DMS 273 (cell line): ENCODE data around the gene CTF1.
"Not testable (repeated sequence)": the region's sequence is repeated elsewhere in the genome, so short reads cannot be mapped to it uniquely, and the experiment has no call there.

Experiments used
- DNase-seq: peaks from one replicate; lab custom pipeline; 2025; ENCODE audit not compliant: unreplicated experiment; lab: John Stamatoyannopoulos, UW

The CTF1 gene, protein sequence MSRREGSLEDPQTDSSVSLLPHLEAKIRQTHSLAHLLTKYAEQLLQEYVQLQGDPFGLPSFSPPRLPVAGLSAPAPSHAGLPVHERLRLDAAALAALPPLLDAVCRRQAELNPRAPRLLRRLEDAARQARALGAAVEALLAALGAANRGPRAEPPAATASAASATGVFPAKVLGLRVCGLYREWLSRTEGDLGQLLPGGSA

DNA sequence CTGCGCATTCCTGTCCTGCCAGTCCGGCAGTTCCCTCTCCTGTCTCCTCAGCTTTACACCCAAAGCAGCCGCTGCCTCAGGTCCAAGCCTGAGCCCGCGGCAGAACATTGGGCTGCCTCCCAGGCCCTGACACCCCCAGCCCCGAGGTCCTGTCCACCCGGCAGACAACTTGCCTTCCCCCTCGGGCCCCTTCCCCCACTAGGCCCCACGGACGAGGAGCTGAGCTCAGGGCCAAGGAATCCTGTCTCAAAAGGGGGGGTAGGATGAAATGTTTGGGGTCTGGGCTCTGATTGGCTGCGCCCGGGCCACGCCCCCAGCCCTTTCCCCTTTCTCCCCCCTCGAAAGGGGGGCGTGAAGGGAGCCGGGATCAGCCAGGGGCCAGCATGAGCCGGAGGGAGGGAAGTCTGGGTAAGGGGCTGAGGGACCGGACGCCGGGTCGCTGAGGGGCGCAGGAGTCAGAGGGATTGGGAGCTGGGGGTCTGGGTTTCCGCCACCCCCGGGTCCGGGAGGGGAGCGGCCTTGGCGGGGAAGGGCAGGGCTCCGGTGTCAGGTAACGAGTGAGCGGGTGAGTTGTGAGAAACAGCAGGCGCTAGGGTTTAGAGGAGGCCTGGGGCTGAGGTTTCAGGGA, at the start of gene CTF1:
CTF1 (plus strand) TSS at position 354 of the 628 bp plus-strand sequence; CDS start at position 384, 30 bp downstream.
- no peak for DNase-seq

DNA sequence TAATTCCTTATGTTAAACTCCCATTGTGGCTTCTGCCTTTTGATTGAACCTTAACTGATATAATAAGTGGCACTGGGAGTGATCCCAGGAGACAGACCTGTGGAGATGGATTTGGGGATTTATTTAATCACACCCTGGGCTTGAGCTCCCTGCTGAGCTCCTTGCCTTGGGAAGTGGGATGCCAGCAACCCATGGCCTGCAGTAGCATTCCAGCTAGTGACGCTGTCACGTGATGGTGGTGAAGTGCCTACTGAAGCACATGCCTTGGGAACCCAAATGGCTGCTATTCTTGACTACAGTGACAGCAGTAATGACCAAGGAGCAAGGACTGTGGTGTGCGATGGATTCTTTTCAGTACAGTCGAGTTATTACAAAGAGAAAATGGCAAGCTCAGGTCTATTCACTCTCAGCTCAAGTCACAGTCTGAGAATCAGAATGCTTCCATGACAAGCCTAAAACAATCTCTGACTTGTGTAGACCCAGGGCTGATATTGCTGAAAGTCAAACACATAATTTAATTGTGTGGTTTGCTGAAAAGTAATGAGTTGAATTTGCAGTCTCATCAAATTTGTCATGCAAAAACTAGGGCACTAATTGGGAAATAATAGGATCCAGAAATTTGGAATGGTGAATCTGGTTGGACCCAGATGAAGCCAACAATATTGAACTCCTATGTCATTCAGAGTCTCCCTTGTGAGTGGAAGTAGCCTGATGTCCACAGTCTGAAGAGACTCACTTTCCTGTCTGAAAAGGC, 49.6 kb upstream of the CTF1 start:
- DNase-seq, result no peak

DNA sequence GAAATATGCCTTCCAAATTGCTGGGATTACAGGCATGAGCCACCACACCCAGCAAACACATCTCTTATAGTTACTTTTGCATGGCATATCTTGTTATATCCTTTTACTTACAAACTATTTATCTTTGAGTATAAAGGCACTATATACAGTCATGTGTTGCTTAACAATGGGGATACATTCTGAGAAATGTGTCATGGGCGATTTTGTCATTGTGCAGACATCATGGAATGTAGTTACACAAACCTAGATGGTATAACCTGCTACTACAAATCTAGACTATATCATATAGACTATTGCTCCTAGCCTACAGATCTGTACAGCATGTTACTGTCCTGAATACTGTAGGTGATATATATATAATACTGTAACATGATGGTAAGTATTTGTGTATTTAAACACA, 46.2 kb upstream of the CTF1 start:
- no peak for DNase-seq

DNA sequence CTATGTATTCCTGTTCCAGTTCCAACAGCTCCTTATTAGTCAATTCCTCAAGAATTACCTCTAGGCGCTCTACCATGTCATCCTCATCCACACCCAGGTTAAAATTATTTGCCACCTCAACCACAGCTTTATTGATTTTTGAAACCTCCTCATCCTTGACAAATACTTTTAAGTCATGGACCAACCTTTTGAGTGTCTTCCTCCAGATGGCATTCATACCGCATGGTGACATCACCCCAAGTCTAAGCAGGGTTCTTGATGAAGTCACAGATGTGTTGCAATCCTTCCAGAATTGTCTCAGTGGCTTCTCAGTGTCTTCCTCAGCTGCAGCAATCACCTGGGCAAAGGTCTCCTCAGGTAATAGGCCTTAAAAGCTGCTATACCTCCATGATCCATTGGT, 42.7 kb upstream of the CTF1 start:
- DNase-seq, result no peak

DNA sequence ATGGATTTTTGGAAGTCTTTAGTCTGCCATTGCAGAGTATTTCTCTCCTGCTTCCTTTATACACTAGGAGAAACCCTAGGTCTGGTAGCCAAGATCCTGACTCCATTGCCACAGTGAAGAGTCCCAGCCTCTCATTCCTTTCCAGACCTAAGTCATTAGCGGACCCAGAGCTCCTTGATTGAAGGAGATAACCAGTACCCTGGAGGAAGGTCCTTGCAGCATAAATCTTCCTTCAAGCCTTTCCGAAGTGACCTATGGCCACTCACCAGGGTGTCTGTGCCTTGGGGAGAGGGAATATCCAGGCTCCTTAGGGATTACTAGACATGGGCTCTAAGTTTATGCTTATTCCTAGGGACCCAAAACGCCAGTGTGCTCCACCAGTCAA, 38.3 kb upstream of the CTF1 start:
- no peak for DNase-seq

DNA sequence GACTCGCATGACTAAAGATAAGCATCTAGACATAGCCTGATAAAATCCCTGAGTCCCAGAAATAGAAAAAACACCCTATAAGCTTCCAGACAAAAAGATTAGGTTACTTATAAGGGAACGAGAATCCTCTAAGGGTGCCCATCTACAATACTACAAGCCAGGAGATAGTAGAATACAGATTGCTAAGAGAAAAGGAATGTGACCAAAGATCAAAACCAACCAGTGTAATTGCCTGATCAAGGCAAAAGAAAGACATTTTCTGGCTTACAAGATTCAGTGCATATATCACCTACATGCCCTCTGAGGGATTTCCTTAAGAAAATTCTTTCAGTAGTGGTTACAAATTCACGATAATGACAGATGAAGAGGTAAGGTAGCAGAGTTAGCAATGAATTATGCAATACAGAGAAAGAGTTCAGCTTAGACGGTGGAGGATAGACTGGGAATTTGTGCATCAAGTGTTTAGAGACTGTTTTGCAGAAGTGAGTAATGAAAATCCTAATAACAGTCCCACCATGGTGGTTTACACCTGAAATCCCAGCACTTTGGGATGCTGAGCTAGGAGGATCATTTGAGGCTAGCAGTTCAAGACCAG, 37.5 kb upstream of the CTF1 start:
- DNase-seq, result no peak

DNA sequence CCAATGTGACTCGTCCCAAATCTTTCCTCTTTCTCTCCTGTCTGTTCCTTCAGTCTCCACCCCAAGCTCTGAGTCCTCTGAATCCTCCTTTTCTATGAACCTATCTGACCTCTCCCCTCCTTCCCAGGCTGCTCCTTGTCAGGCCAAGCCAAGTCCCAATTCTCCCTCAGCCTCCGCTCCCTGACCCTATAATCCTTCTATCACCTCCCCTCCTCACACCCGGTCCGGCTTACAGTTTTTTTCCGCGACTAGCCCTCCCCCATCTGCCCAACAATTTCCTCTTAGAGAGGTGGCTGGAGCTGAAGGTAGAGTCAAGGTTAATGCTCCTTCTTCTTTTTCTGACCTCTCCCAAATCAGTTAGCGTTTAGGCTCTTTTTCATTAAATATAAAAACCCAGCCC, 35.7 kb upstream of the CTF1 start:
- DNase-seq, result not testable (repeated sequence)

DNA sequence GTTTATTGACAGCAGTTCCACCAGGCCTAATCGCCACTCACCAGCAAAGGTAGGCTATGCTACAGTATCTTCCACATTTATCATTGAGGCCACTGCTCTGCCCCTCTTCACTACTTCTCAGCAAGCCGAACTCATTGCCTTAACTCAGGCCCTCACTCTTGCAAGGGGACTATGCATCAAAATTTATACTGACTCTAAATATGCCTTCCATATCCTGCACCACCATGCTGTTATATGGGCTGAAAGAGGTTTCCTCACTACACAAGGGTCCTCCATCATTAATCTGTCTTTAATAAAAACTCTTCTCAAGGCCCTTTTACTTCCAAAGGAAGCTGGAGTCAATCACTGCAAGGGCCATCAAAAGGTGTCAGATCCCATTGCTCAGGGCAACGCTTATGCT, 33.2 kb upstream of the CTF1 start:
- DNase-seq, result not testable (repeated sequence)

DNA sequence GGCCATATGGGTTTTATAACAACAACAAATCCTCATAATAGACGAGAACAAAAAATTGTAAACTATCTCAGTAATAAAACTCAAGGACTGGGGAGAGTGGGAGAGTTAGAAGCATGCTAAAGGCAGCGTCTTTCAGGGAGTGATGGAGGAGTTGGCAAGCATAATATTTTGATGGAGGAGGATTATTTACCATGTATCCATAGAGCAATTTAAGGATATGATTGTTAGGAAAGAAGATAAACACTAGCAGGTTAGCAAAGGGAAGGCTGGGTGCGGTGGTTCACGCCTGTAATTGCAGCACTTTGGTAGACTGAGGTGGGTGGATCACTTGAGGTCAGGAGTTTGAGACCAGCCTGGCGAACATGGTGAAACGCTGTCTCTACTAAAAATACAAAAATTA, 30.4 kb upstream of the CTF1 start:
- no peak for DNase-seq

DNA sequence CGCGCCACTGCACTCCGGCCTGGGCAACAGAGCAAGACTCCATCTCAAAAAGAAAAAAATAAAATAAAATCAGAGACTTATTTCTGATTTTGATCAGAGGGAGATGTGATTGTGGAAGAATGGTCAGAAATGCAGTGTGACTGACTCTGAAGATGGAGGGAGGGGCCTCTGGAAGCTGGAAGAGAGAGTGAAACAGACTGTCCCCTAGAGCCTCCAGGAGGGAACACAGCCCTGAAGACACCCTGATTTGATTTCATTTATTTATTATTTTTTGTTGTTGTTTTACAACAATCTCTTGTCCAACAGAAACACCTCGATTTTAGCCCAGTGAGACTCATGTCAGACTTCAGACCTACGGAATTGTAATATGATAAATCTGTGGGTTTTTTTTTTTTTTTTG, 28.7 kb upstream of the CTF1 start:
- peak; percentile 27 for DNase-seq

DNA sequence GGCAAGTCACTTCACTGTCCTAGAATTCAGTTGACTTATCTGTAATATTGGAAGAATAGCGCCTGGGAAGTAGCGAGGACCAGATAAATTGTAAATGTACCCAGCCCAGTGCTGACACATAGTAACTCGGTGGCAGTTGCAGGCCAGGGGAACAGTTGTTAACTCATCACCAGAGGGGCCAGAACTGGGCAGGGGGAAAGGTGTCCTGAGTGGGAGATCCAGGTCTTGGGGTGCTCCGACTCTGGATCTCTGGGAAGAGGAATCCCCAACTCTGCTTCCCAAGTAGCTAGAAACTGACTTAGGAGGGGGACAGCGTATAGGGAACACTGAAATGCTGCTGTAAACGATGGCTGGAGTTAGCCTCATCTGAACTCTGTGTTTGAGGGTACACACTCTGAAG, 25.5 kb upstream of the CTF1 start:
- no peak for DNase-seq

DNA sequence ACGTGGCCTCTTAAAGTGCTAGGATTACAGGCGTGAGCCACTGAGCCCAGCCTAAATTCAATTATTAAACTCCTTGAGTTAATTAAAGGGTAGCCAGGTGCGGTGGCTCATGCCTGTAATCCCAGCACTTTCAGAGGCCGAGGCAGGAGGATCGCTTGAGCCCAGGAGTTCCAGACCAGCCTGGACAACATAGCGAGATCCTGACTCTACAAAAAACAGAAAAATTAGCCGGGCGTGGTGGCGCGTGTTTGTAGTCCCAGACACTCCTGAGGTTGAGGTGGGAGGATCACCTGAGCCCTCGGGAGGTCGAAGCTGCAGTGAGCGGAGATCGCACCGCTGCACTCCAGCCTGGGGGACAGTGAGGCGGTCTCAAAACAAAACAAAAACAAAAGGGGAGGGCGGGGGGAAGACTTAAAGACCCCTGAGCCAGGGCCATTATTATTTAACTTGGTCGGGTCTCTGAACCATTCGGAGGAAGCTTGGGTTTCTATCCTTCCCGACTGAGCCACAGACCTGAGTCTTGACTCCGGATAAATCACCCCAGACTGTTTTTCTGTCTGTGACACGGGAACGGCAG, 22.1 kb upstream of the CTF1 start:
- no peak for DNase-seq

DNA sequence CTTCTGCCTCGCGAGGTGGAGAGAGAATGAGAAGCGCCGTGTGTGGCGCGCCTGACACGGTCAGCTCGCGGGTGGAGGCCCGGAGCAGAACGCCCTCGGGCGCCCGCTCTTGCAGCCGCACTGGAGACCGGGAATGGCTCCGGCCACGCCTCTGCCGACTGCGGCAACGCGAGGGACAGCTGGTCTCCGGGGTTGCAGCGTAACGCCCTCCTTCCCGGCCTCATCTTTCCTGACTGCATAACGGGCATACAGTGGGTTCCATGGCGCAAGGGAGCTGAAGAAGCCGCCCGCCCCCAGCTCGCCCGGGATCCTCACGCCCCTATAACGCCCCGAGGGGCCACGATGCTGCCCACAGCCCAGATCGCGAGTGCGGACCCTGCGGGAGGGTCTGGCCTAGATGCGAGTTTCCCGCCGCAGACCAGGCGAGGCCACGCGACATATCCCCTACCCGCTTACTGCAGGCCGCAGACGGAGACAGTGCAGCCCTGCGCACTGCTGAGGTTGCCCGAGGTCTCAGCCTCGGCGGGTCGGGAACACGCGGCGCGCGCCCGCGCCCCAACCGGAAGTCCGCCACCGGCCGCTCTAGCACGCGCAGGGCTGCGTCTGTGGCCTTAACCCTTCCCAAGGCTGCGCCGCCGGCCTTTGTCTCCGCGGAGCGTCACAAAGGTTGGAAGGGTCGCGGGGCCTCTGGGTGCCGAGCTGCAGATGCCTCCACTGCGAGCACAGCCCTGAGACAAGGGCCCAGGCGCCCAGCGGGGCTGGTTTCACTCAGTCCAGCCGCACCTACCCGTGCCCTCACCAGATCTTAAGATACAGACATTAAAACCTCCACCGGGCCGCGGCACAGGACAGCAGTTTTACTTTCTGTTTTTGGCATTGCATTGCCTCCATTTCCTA, 21.3 kb upstream of the CTF1 start:
- DNase-seq, result peak; percentile 97

DNA sequence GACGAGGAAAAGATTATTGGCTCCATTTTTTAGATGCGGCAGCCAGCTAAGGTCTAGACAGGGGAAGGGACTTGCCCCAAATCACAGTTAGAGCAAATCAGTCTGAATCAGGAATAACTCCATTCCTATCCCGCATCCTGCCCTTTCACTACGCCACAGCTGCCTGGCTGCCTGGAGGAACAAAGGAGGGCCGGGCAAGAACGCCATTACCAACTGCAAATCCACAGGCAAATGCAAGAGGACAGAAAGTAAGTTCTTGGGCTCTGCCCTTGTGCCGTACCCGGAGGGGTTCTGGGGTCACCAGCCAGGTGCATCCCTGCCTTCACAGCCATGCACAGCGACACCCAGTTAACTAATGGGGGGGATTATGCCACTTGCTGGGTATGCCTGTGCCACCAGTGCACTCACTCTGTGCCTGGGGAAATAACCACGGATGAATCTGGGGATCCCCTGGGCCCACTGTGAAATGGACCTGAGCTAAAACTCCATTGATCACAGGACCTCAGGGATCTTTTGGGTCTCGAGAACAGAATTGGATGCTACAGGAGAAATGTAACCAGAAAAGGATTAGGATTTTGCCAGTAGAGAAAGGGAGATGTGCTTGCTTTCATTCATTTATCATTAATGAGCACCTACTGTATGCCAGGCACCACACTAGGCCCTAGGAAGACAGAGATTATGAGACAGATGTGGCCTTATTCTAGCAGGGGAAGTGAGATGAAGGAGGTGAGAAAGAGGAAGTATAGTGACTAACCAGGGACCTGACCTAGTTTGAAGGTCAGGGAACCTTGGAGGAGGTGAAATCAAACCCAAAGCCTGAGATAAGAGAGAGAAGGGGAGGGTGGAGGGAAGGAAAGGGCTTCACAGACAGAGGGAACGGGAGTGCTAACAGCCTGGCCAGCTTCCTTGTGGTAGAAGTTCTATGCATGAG, 20.3 kb upstream of the CTF1 start:
- DNase-seq, result peak; percentile 60

DNA sequence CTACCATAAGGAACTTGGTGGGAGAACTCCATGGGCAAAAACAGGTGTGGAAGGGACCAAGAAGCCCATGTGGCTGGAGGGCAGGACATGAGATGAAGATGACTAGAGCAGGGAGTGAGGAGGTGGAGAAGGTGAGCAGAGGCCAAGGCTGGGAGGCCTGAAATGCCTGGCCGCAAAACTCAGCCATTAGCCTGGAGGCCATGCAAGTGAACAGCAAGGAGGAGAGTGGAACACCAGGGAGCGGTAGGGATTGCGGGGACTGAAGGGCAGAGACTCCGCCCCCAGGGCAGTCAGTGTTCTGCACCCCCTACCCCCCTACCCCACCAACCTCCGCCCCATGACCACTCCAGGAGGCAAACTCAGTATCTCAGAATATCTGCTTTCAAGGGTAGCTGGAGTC, 19.5 kb upstream of the CTF1 start:
- DNase-seq, result peak; percentile 42

DNA sequence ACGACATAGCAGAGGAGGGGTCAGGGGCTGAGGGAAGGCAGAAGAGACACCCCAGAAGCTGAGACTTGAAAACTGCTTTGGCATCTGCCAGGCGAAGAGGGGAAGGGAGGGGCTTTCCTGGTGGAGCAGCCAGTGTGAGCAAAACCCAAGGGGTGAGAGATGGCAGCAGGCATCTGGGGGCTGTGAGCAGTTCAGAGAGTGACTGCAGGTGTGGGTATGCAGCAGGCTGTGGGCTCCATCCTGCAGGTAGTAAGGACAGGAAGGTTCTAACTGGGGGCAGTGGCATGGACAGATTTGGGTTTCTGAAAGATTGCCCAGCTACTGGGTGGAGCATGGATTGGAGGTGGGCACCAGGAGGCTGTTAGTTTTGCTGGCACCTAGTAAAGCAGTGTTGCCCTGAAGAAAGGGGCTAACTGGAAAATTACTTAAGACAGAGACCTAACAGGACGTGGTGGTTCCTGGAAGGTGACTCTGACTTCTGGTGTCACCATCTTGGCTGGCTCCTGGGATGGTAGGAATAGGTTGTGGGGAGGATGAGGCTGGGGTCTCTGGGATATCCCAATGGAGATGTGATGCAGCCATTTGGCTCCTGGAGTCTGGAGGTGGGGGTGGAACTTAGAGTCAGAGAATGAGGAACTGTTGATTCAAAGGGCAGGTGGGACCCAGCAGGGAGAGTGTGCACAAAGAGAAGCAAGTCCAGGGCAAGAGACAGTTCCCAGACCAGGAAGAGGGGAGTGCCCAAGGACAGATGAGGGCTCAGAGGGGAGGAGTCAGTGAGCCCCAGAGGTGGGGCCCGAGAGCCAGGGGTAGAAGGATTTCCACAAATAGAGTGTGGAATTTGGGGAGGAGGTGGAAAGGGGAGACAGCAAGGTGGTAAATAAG, 13.7 kb upstream of the CTF1 start:
- DNase-seq, result no peak

DNA sequence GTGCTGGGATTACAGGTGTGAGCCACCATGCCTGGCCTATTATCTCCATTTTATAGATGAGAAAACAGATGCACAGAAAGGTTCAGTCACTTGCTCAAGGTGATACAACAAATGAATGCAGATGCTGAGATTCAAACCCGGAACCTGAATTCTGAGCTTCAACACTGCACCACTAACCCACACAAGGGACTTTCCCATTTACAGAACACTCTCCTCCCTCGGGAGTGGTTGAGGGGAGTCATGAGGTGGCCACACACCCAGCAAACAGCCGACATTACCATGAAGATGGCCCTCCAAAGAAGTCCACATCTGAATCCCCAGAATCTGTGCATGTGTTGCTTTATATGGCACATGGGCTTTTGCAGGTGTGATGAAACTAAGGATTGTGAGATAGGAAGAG, 11.7 kb upstream of the CTF1 start:
- DNase-seq, result no peak

DNA sequence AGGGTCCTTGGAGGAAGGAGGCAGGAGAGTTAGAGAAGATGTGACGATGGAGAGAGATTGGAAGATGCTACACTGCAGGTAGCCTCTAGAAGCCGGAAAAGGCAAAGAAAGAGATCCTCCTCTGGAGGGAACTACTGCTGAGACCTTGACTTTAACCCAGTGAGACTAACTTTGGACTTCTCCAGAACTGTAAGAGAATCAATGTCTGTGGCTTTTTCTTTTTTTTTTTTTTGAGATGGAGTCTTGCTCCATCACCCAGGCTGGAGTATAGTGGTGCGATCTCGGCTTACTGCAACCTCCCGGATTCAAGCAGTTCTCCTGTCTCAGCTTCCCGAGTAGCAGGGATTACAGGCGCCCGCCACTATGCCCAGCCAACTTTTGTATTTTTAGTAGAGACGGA, 11.2 kb upstream of the CTF1 start:
- DNase-seq, result no peak

DNA sequence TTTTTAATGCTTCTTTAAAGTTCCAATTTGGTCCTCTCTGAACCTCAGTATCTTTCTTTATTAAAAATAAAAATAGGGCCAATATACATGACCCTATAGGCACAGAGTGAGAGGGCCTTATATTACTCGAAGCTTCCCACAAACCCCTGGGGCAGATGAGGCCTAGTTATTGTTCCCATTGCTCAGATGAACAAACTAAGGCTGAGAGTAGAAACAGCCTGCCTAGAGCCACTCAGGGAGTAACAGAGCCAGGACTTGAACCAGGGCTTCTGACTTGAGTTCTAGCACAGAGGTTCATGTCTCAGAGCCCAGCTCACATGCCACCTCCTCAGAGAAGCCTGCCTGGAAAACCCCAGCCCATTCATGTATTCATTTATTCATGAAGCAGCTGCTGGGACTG, 10.3 kb upstream of the CTF1 start:
- DNase-seq, result no peak
